ENCODE data around the gene MPZL3.
A peak's percentile ranks its signal among the peaks of the same experiment; 100 is the strongest.

MPZL3 gene

DNA sequence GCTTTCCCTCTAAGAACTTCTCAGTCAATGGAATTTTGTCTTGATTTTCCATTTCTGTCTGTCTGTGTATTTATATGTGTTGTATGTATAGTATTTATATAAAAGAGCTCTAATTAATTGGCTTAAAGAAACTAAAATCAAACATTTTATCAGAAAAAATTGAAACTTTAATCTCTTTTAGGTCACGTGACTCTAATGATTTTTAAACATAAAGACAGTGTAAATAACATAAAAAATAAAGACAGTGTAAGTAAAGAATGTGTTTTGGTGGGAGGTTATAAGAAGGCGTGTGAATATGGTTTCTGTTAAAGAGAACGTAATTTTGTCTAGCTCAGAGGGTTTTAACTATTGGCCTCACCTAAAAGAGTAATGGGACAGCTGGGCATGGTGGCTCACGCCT, 29.7 kb downstream of the MPZL3 start:
- Histone ChIP-seq H2BK5ac (ENCODE audit: low read length) (no peak overlapping the region), H3K27me3 (ENCODE audit: control insufficient read depth in 3 of 3, insufficient read depth in 3 of 3, low read depth in 1 of 3, low read length in 3 of 3) (peaks cover 0 to 14% (median 0%) of the 10 kb centered on the region in 3 experiments), H3K4me1 (ENCODE audit: control insufficient read depth in 2 of 2, insufficient read depth in 1 of 2, low read depth in 1 of 2, low read length in 2 of 2) (no peaks in the 10 kb centered on the region), H3K79me1 (ENCODE audit: low read depth, low read length) (no peaks in the 10 kb centered on the region), H3K4me3 (ENCODE audit: low read length in 2 of 2) (no peak overlapping the region), H3K23ac (ENCODE audit: low read depth, low read length, poor library complexity) (no peak overlapping the region), H2BK12ac (ENCODE audit: low read length) (no peak overlapping the region), H3K4ac (ENCODE audit: low read length) (no peak overlapping the region), H3K9me3 (replicated peaks in 1 of 2; ENCODE audit: control insufficient read depth in 2 of 2, insufficient read depth in 1 of 2, low read depth in 1 of 2, low read length in 2 of 2) (no peaks in the 10 kb centered on the region), H2AFZ (ENCODE audit: low read length) (no peak overlapping the region), H2BK120ac (ENCODE audit: low read depth, low read length) (no peak overlapping the region), H4K91ac (ENCODE audit: low read depth, low read length, poor library complexity) (no peak overlapping the region), H3K9ac (ENCODE audit: low read depth, low read length, poor library complexity) (no peak overlapping the region), H2BK15ac (ENCODE audit: low read length) (no peak overlapping the region), H3K4me2 (ENCODE audit: insufficient read depth, low read length, poor library complexity, severe bottlenecking) (no peak overlapping the region), H3K27ac (replicated peaks; ENCODE audit: low read length) (no peak overlapping the region), H3K14ac (ENCODE audit: low read length) (no peak overlapping the region), H2AK5ac (ENCODE audit: low read depth, low read length) (no peak overlapping the region), H3K18ac (ENCODE audit: low read length) (no peak overlapping the region), H3K36me3 (replicated peaks in 1 of 2; ENCODE audit: control insufficient read depth in 2 of 2, insufficient read depth in 2 of 2, low read length in 2 of 2) (no peaks in the 10 kb centered on the region), H4K8ac (ENCODE audit: low read depth, low read length) (no peak overlapping the region)
- WGBS, 2 donors (ENCODE audit: extremely low coverage in 2 of 2, insufficient read length in 2 of 2, insufficient replicate concordance in 1 of 2): 100% methylated on average over 1 to 2 of the region's 4 CpGs
- DNase-seq (ENCODE audit: low spot score): no peak

DNA sequence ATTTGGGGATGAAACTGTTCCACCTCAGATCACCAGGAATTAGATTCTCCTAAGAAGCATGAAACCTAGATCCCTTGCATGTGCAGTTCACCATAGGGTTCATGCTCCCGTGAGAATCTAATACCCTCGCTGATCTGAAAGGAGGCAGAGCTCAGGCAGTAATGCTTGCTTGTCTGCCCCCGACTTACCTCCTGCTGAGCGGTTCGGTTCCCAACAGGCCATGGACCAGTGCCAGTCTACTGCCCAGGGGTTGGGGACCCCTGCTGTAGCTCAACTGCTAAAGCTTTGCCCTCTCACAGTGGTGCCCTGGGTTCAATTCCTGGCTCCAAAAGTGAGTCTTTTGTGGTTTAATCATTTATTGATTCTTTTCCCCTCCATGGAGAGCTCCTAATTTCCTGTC, 30.7 kb downstream of the MPZL3 start:
- Histone ChIP-seq H4K8ac (ENCODE audit: low read depth, low read length) (no peak overlapping the region), H3K9me3 (replicated peaks in 1 of 2; ENCODE audit: control insufficient read depth in 2 of 2, insufficient read depth in 1 of 2, low read depth in 1 of 2, low read length in 2 of 2) (no peaks in the 10 kb centered on the region), H2BK12ac (ENCODE audit: low read length) (no peak overlapping the region), H3K27ac (replicated peaks; ENCODE audit: low read length) (no peak overlapping the region), H3K23ac (ENCODE audit: low read depth, low read length, poor library complexity) (no peak overlapping the region), H3K4ac (ENCODE audit: low read length) (no peak overlapping the region), H2AK5ac (ENCODE audit: low read depth, low read length) (no peak overlapping the region), H3K4me3 (ENCODE audit: low read length in 2 of 2) (no peak overlapping the region), H3K27me3 (ENCODE audit: control insufficient read depth in 3 of 3, insufficient read depth in 3 of 3, low read depth in 1 of 3, low read length in 3 of 3) (peaks cover 0 to 14% (median 0%) of the 10 kb centered on the region in 3 experiments), H3K14ac (ENCODE audit: low read length) (no peak overlapping the region), H2BK5ac (ENCODE audit: low read length) (no peak overlapping the region), H3K36me3 (replicated peaks in 1 of 2; ENCODE audit: control insufficient read depth in 2 of 2, insufficient read depth in 2 of 2, low read length in 2 of 2) (no peaks in the 10 kb centered on the region), H3K9ac (ENCODE audit: low read depth, low read length, poor library complexity) (no peak overlapping the region), H3K18ac (ENCODE audit: low read length) (peak overlapping the region; percentile 27), H2AFZ (ENCODE audit: low read length) (no peak overlapping the region), H3K4me2 (ENCODE audit: insufficient read depth, low read length, poor library complexity, severe bottlenecking) (no peak overlapping the region), H4K91ac (ENCODE audit: low read depth, low read length, poor library complexity) (no peak overlapping the region), H3K4me1 (ENCODE audit: control insufficient read depth in 2 of 2, insufficient read depth in 1 of 2, low read depth in 1 of 2, low read length in 2 of 2) (no peaks in the 10 kb centered on the region), H2BK120ac (ENCODE audit: low read depth, low read length) (no peak overlapping the region), H3K79me1 (ENCODE audit: low read depth, low read length) (no peaks in the 10 kb centered on the region), H2BK15ac (ENCODE audit: low read length) (no peak overlapping the region)
- WGBS, 2 donors (ENCODE audit: extremely low coverage in 2 of 2, insufficient read length in 2 of 2, insufficient replicate concordance in 1 of 2): no CpG with 5 or more reads among the region's 5 CpGs
- no peak for DNase-seq (ENCODE audit: low spot score)

GRCh38 chr11:118219732-118220131, 32.4 kb downstream of the MPZL3 start:
- H3K4me3 ChIP-seq (ENCODE audit: low read length in 2 of 2): no peak overlapping the region
- no peak overlapping the region for H2BK120ac ChIP-seq (ENCODE audit: low read depth, low read length)
- H2AFZ ChIP-seq (ENCODE audit: low read length): no peak overlapping the region
- H3K9me3 ChIP-seq (replicated peaks in 1 of 2; ENCODE audit: control insufficient read depth in 2 of 2, insufficient read depth in 1 of 2, low read depth in 1 of 2, low read length in 2 of 2): no peaks in the 10 kb centered on the region
- peaks cover 0 to 12% (median 0%) of the 10 kb centered on the region in 3 experiments for H3K27me3 ChIP-seq (ENCODE audit: control insufficient read depth in 3 of 3, insufficient read depth in 3 of 3, low read depth in 1 of 3, low read length in 3 of 3)
- no peak overlapping the region for H3K4me2 ChIP-seq (ENCODE audit: insufficient read depth, low read length, poor library complexity, severe bottlenecking)
- no peak overlapping the region for H2BK12ac ChIP-seq (ENCODE audit: low read length)
- no peaks in the 10 kb centered on the region for H3K4me1 ChIP-seq (ENCODE audit: control insufficient read depth in 2 of 2, insufficient read depth in 1 of 2, low read depth in 1 of 2, low read length in 2 of 2)
- no peak overlapping the region for H2BK5ac ChIP-seq (ENCODE audit: low read length)
- no peak overlapping the region for H3K14ac ChIP-seq (ENCODE audit: low read length)
- H3K27ac ChIP-seq (replicated peaks; ENCODE audit: low read length): no peak overlapping the region
- H3K23ac ChIP-seq (ENCODE audit: low read depth, low read length, poor library complexity): no peak overlapping the region
- H2BK15ac ChIP-seq (ENCODE audit: low read length): no peak overlapping the region
- H4K91ac ChIP-seq (ENCODE audit: low read depth, low read length, poor library complexity): no peak overlapping the region
- H3K9ac ChIP-seq (ENCODE audit: low read depth, low read length, poor library complexity): no peak overlapping the region
- H3K4ac ChIP-seq (ENCODE audit: low read length): no peak overlapping the region
- H3K36me3 ChIP-seq (replicated peaks in 1 of 2; ENCODE audit: control insufficient read depth in 2 of 2, insufficient read depth in 2 of 2, low read length in 2 of 2): no peaks in the 10 kb centered on the region
- H3K79me1 ChIP-seq (ENCODE audit: low read depth, low read length): no peaks in the 10 kb centered on the region
- WGBS, 2 donors (ENCODE audit: extremely low coverage in 2 of 2, insufficient read length in 2 of 2, insufficient replicate concordance in 1 of 2): no CpG with 5 or more reads among the region's 1 CpG
- no peak for DNase-seq (ENCODE audit: low spot score)
- H3K18ac ChIP-seq (ENCODE audit: low read length): no peak overlapping the region
- no peak overlapping the region for H4K8ac ChIP-seq (ENCODE audit: low read depth, low read length)
- no peak overlapping the region for H2AK5ac ChIP-seq (ENCODE audit: low read depth, low read length)

DNA sequence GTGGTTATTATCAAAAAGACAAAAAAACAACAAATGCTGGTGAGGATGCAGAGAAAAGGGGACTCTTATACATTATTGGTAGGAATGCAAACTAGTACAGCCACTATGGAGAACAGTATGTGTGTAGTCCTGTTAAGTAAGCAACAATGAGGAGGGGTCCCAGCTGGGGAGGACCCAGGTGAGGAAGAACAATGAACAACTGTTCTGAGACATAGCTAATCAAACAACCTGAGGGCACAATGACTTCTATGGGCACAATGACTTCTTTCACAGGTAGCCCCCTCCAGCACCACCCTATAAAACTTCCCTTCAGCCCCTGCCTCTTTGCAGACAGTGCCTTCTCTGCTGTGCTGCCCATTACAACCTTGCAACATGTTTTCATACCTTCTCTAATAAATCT, 32.9 kb downstream of the MPZL3 start:
- no peak overlapping the region for H3K4ac ChIP-seq (ENCODE audit: low read length)
- H2BK12ac ChIP-seq (ENCODE audit: low read length): no peak overlapping the region
- H3K9ac ChIP-seq (ENCODE audit: low read depth, low read length, poor library complexity): no peak overlapping the region
- no peaks in the 10 kb centered on the region for H3K4me1 ChIP-seq (ENCODE audit: control insufficient read depth in 2 of 2, insufficient read depth in 1 of 2, low read depth in 1 of 2, low read length in 2 of 2)
- no peak overlapping the region for H2BK5ac ChIP-seq (ENCODE audit: low read length)
- no peak overlapping the region for H2BK120ac ChIP-seq (ENCODE audit: low read depth, low read length)
- no peak overlapping the region for H3K27ac ChIP-seq (replicated peaks; ENCODE audit: low read length)
- H2BK15ac ChIP-seq (ENCODE audit: low read length): no peak overlapping the region
- H3K23ac ChIP-seq (ENCODE audit: low read depth, low read length, poor library complexity): no peak overlapping the region
- no peak overlapping the region for H3K4me3 ChIP-seq (ENCODE audit: low read length in 2 of 2)
- no peak overlapping the region for H3K18ac ChIP-seq (ENCODE audit: low read length)
- H3K4me2 ChIP-seq (ENCODE audit: insufficient read depth, low read length, poor library complexity, severe bottlenecking): no peak overlapping the region
- no peak overlapping the region for H4K91ac ChIP-seq (ENCODE audit: low read depth, low read length, poor library complexity)
- H2AK5ac ChIP-seq (ENCODE audit: low read depth, low read length): no peak overlapping the region
- H2AFZ ChIP-seq (ENCODE audit: low read length): no peak overlapping the region
- no peaks in the 10 kb centered on the region for H3K9me3 ChIP-seq (replicated peaks in 1 of 2; ENCODE audit: control insufficient read depth in 2 of 2, insufficient read depth in 1 of 2, low read depth in 1 of 2, low read length in 2 of 2)
- peaks cover 0 to 11% (median 0%) of the 10 kb centered on the region in 3 experiments for H3K27me3 ChIP-seq (ENCODE audit: control insufficient read depth in 3 of 3, insufficient read depth in 3 of 3, low read depth in 1 of 3, low read length in 3 of 3)
- no peak for DNase-seq (ENCODE audit: low spot score)
- H3K79me1 ChIP-seq (ENCODE audit: low read depth, low read length): no peaks in the 10 kb centered on the region
- H3K14ac ChIP-seq (ENCODE audit: low read length): no peak overlapping the region
- no peaks in the 10 kb centered on the region for H3K36me3 ChIP-seq (replicated peaks in 1 of 2; ENCODE audit: control insufficient read depth in 2 of 2, insufficient read depth in 2 of 2, low read length in 2 of 2)
- no peak overlapping the region for H4K8ac ChIP-seq (ENCODE audit: low read depth, low read length)
